HG02973 (cell line): ENCODE results near the gene MN1.

Experiments
- ATAC-seq: cut with Tn5 transposase; IDR thresholded peaks from one replicate; pipeline ENCODE4 v1.9.1; 2021; ENCODE audit warnings: moderate library complexity; ENCODE audit not compliant: unreplicated experiment

MN1 gene

GRCh38 chr22:27827604-27828587 is 26.3 kb upstream of the MN1 start:
- ATAC-seq: no peak

- no peak for ATAC-seq
These were observed 23.6 kb upstream of the MN1 start for GRCh38 chr22:27825174-27825573.

DNA sequence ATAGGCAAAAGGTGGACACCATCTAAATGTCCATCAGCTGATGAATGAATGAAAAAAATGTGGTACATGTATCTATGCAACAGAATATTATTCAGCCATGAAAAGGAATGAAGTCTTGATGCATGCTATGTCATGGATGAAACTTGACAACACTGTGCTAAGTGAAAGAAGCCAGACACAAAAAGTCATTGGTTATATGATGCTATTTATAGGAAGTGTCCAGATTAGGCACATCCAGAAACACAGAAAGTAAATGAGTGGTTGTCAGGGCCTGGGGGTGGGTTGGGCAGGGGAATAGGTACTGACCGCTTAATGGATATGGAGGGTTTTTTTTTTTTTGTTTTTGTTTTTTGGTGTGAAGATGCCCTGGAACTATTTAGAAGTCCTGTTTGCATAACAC is 21.7 kb upstream of the MN1 start:
- no peak for ATAC-seq

- ATAC-seq: no peak
These were observed 19.6 kb upstream of the MN1 start for GRCh38 chr22:27820896-27821866.

DNA sequence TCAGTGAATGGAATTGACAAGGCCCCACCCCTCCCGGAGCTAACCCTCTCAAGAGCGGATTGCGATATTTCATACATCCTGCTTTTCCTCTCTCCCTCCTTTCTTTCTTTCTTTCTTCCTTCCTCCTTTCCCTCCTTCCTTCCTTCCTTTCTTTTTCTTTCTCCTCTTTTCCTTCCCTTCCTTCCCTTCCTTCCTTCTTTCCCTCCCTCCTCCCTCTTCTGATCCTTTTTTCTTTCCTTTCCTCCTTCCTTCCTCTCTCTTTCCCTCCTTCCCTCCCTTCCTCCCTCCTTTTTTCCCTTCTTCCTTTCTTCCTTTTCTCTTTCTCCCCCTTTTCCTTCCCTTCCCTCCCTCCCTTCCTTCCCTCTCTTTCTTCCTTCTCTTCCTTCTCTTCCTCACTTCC is 15.0 kb upstream of the MN1 start:
- ATAC-seq: no peak

GRCh38 chr22:27815826-27816530 is 14.4 kb upstream of the MN1 start:
- no peak for ATAC-seq

DNA sequence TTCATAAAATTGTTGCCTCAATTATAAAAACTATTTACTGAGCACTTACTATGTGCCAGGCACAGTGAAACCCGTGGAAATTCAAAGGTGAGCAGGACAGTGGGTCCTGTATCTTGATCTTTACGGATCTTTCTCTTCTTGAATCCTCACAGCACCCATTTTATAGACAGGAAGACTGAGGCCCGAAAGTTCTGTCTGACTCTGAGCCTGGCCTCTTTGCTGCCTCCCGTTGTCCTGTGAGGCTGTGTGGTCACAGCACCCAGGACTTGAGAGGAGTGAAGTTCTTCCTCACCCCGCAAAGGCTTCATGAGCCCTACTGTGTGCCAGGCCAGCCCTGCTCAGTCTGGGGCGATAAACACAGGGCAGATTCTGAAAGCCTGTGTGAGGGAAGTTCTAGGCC is 13.4 kb upstream of the MN1 start:
- ATAC-seq: no peak

DNA sequence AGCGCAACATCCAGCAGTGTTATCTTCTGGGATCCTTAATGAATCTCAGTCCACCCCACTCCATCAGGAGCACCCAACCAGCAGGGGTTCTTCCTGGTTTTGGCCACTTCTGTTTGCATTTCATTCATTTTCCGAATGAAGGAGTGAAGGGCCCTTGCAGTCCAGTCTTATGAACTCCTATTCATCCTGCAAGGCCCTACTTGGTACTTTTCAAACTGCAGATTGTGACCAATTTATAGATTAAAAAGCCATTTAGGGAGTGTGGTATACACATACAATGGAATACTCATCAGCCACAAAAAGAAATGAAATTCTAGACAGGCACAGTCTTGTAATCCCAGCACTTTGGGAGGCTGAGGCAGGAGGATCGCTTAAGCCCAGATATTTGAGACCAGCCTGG is 10.2 kb upstream of the MN1 start:
- ATAC-seq: no peak

GRCh38 chr22:27810609-27811151 is 9.1 kb upstream of the MN1 start:
- ATAC-seq: no peak

- no peak for ATAC-seq
These were observed 8.4 kb upstream of the MN1 start for GRCh38 chr22:27809700-27810608.

GRCh38 chr22:27809226-27809603 is 7.7 kb upstream of the MN1 start:
- ATAC-seq: no peak

GRCh38 chr22:27808451-27809225 is 7.1 kb upstream of the MN1 start:
- no peak for ATAC-seq

DNA sequence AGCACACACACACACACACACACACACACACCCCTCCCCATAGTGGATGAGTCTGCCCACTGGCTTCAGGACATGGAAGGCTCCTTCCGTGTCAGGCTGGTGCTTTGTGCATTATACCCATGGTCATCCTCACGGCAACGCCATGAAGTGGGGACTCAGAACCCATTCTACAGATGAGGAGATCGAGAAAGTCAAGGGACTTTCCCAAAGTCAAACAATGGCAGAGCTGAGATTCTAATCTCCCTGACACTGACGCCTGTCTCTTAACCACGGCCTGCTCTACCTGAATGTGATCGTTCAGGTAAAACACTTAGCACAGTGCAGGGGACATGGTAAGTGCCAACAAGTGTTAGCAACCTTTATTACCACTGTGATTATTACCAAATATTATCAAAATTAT is 4.3 kb upstream of the MN1 start:
- ATAC-seq: no peak

DNA sequence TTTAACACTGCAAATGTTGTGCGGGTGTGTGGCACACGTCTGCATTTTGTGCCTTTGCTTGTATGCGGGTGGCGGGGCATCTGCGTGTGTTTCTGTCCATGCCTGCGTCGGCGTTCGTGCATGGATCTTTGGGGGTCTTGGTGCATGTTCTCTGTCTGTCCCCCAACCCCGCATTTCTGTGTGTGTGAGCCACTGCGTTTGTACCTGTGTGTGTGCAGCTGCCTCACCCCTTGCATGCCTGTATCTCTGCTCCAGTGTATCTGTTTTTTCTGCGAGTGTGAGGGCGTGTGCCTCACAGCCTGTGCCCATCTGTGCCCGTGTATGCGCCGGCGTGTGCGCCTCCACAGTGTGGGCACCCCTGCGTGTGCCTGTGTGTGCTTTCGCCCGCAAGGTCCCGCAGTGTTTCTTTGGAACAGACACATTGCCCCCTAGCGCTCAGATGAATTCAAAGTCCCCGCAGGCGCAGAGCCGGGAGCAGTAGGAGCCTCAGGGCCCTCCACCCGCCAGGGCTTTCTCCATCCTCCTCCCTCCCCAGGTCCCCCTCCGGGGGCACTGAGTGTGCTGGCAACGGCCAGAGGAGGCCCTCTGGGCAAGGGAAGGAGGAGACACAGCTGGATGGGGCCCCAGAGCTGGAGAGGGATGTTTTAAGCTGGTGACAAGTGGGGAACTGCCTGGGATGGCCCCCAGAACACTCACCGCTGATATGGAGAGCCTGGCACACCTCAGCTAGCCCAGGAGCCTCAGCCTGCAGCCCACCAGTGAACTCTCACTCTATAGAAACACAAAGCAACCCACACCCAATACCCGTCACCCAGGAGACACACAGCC is 3.1 kb upstream of the MN1 start:
- ATAC-seq: no peak

DNA sequence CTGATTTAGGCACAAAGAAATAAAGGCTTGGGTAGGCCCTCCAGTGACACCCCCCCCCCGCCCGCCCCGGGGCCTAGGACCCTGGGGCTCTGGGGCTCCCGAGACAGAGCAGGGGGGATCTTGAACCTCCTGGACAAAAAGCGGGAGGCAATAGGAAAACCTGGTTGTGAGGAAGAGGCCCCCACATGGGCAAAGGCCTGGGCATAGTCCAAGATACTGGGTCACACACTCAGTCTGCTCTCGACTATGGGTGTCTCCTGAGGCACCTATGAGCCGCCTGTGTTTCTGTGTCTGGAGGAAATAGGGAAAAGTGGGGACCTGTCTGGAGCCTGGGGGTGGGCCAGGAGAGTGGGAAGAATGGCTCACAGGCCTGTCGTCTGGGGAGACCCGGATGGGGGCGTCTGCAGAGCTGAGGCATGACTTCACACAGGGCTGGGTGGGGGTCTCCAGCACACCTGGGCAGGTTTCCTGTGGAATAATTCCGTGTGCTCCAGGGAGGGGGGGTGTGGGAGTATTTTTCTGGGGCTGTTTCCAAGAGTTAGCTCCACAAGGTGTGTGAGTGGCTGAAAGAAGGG is 2.4 kb upstream of the MN1 start:
- ATAC-seq: no peak

- no peak for ATAC-seq
These were observed 954 bp upstream of the MN1 start for GRCh38 chr22:27802346-27803073.

GRCh38 chr22:27801202-27801615 is 347 bp downstream of the MN1 start:
- ATAC-seq: no peak
